MV-4-11 (cell line): ENCODE results near the gene IL36B.

Experiments used
- DNase-seq: peaks from one replicate; lab custom pipeline; 2025; lab: John Stamatoyannopoulos, UW

The IL36B gene

GRCh38 chr2:113054066-113054465 lies 1.4 kb upstream of the IL36B start:
- DNase-seq: no peak

- DNase-seq: no peak
Observed at GRCh38 chr2:113053666-113054065, 999 bp upstream of the IL36B start.

- no peak for DNase-seq
Observed at GRCh38 chr2:113050921-113051895, 1.5 kb downstream of the IL36B start.

GRCh38 chr2:113046465-113046864 lies 6.2 kb downstream of the IL36B start:
- DNase-seq: no peak

- no peak for DNase-seq
Observed at GRCh38 chr2:113041871-113042270, 10.8 kb downstream of the IL36B start.

GRCh38 chr2:113039719-113040118 lies 12.9 kb downstream of the IL36B start:
- peak; percentile 12 for DNase-seq

GRCh38 chr2:113039158-113039557 lies 13.5 kb downstream of the IL36B start:
- DNase-seq: no peak

GRCh38 chr2:113038291-113038690 lies 14.4 kb downstream of the IL36B start:
- DNase-seq: peak; percentile 65

- DNase-seq: no peak
Observed at GRCh38 chr2:113036763-113037162, 15.9 kb downstream of the IL36B start.

GRCh38 chr2:113034016-113034415 lies 18.7 kb downstream of the IL36B start:
- DNase-seq: no peak

GRCh38 chr2:113032737-113033136 lies 19.9 kb downstream of the IL36B start:
- no peak for DNase-seq

GRCh38 chr2:113028112-113028511 lies 24.6 kb downstream of the IL36B start:
- DNase-seq: no peak

GRCh38 chr2:113027691-113028090 lies 25.0 kb downstream of the IL36B start:
- DNase-seq: no peak

GRCh38 chr2:113025737-113026136 lies 26.9 kb downstream of the IL36B start:
- peak; percentile 74 for DNase-seq

GRCh38 chr2:113024764-113025163 lies 27.9 kb downstream of the IL36B start:
- DNase-seq: no peak

GRCh38 chr2:113021312-113021711 lies 31.4 kb downstream of the IL36B start:
- DNase-seq: no peak

GRCh38 chr2:113018509-113018908 lies 34.2 kb downstream of the IL36B start:
- DNase-seq: no peak

- no peak for DNase-seq
Observed at GRCh38 chr2:113015655-113016054, 37.0 kb downstream of the IL36B start.

- no peak for DNase-seq
Observed at GRCh38 chr2:113015042-113015441, 37.6 kb downstream of the IL36B start.

- DNase-seq: no peak
Observed at GRCh38 chr2:113014067-113014466, 38.6 kb downstream of the IL36B start.

- DNase-seq: no peak
Observed at GRCh38 chr2:113013336-113013661, 39.4 kb downstream of the IL36B start.

- no peak for DNase-seq
Observed at GRCh38 chr2:113012436-113013335, 40.0 kb downstream of the IL36B start.

- DNase-seq: no peak
Observed at GRCh38 chr2:113011108-113011507, 41.6 kb downstream of the IL36B start.
